H7 (cell line): ENCODE data around the gene DBI. TPM values are rescaled to one million over a fixed set of nuclear protein-coding genes. Genes with fewer than 3 reads are reported as not detected.

Source experiments
- DNase-seq: peaks from one replicate; pipeline ENCODE4 v3.0.0; 2012
- H3K27me3 ChIP-seq: 2 replicates; pipeline ENCODE4 v1.6.0; 2011; ENCODE audit warnings: mild to moderate bottlenecking, low read length; ENCODE audit not compliant: control insufficient read depth, insufficient read depth
- H3K36me3 ChIP-seq: replicated peaks from 2 replicates; pipeline ENCODE4 v1.5.1; 2011; ENCODE audit warnings: low read length; ENCODE audit not compliant: control insufficient read depth, insufficient read depth
- H3K4me3 ChIP-seq: 2 replicates; pipeline ENCODE4 v1.5.1; 2011; ENCODE audit warnings: low read depth, mild to moderate bottlenecking, control low read depth, low read length, moderate library complexity; ENCODE audit not compliant: insufficient read depth
- total RNA-seq: library from RNA; depleted of rRNA; stranded (reverse); fragments of >200 nt; shearing (Covaris generic); gene quantifications from 2 replicates; pipeline ENCODE4 v1.2.3, GENCODE V29; 2014; rRNA removed

DBI gene
- 94.0 and 97.5 TPM in 2 replicates for total RNA-seq

DNA sequence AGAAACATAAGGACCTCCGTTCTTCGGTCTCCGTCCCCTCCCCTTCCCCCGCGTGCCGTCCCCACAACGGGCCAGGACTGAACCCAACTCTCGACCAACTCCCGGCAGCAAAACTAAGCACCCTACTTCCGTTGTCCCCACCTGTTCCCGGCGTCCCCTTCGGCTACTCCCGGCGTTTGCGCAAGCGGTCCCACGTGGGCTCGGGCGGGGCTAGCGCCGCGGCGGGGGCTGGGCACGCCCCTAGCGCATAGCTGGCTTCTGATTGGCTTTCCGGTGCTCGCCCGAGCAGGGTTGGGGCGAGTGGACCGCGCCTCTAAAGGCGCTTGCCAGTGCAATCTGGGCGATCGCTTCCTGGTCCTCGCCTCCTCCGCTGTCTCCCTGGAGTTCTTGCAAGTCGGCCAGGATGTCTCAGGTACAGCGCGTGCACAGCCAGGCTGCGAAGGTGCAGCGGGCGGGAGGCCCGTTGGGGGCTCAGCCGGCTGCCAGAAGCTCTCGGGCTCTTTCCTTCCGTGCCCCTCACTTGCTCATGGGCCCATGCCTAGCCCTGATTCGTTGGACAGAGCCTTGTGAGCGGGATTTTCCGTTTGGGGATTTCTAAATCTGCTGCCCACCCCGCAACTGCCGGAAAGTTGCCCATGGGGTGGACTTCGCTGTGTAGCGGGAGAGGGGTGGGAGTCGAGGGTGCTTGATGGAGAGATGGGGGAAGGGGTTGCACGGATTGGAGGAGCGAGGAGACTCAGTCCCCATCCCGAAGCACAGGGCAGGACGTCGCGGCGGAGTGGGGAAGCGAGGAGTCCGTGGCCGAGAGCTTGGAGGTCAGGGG, at the start of gene DBI, which contains the start of gene C2orf76:
TSS of gene DBI (plus strand) at position 329 of the 823 bp plus-strand sequence. CDS start at position 404, 75 bp downstream.
TSS of gene C2orf76 (minus strand) at position 186 of the 823 bp plus-strand sequence. CDS start 26,875 bp downstream, outside the sequence.
- Histone ChIP-seq H3K27me3 (no peaks in the 10 kb centered on the region), H3K4me3 (peak within 1 kb of the TSS; percentile 92)
- DNase-seq, result peak; percentile 97

DNA sequence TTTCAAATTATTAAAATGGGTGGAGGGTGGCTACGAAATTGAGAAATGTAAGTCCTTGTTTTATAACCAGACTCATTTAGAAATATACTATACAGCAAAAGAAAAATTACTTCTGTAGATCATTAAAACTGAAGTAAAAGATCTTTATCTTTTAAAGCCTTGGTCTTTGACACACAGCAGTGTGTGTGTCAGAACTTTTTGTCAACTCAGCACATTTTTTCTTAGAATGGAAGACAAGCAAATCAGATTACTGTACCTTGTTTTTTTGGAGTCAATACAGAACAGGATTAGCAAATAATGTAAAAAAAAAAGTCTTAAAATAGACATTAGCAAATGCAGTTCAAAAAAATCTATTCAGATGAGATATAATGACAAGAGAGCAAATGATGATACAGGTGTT, 49.2 kb upstream of the DBI start:
- no peak for DNase-seq
- no peaks in the 10 kb centered on the region for H3K36me3 ChIP-seq

More for the DNA sequence above, at the start of gene DBI, which contains the start of gene C2orf76:
- peaks cover 22% of the 10 kb centered on the region for H3K36me3 ChIP-seq

DNA sequence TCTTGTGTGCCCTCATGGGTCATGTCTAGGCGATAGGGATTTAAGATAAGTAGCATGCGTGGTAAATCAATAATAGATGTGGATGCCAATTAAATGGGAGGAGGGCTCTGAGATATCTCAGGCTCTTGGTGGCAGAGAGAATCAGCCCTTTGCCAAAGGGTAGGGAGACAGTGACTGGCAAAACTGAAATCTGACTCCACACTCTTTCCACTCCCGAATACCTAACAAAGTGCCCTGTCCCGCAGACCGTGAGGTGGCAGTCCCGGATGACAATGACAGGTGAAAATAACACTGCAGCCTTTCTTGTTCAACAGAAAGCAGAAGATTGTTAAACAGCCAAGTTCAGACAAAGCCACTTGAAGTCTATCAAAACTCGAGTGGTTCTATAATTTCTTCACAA, 47.2 kb upstream of the DBI start:
- H3K27me3 ChIP-seq, result no peaks in the 10 kb centered on the region
- DNase-seq, result no peak
- no peaks in the 10 kb centered on the region for H3K36me3 ChIP-seq

More for the DNA sequence above, 49.2 kb upstream of the DBI start:
- H3K27me3 ChIP-seq, result no peaks in the 10 kb centered on the region
- no peak overlapping the region for H3K4me3 ChIP-seq

DNA sequence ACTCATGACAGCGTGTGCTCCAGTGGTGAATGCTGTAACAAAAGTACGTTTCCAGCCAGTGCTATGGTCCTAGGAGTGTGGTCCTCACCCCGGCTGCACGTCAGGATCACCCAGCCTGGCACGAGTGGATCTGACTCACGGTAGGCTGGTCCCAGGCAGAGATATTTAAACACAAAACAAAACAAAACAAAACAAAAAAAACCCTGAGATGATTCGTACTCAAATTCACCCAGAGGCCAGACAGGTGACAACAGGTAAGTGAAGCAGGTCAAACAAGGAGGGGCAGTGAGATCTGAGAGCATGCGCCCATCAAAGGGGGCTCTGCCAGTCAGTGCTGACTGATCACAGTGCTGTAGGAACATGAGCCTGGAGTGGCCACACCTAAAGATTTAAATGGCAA, 43.3 kb upstream of the DBI start:
- Histone ChIP-seq H3K27me3 (no peaks in the 10 kb centered on the region), H3K36me3 (no peaks in the 10 kb centered on the region), H3K4me3 (no peak overlapping the region)
- no peak for DNase-seq

More for the DNA sequence above, 47.2 kb upstream of the DBI start:
- H3K4me3 ChIP-seq, result no peak overlapping the region

DNA sequence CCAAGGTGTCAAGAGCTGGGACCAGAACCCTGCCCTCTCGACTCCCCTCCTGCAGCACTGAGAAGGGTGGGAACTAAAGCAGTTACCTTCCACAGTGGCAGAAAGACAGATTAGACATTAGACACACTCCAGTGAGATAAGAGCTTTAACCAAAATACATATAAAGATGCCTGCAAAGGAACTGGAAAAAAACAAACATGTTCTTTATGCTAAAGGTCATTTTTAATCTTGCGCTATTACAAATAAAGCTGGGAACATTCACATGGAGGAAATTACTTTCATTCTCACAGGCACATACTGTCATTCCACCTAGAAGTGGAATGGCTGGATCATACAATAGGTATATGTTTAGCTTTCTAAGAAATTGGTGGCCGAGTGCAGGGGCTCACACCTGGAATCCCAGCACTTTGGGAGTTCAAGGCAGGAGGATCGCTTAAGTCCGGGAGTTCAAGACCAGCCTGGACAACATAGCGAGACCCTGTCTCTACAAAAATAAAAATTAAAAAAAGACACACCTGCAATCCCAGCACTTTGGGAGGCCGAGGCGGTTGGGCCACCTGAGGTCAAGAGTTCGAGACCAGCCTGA, 42.0 kb upstream of the DBI start:
- no peaks in the 10 kb centered on the region for H3K27me3 ChIP-seq
- no peaks in the 10 kb centered on the region for H3K36me3 ChIP-seq
- no peak for DNase-seq

GRCh38 chr2:119326938-119327337, 39.8 kb upstream of the DBI start:
- H3K4me3 ChIP-seq, result no peak overlapping the region
- no peaks in the 10 kb centered on the region for H3K36me3 ChIP-seq
- DNase-seq, result no peak
- no peaks in the 10 kb centered on the region for H3K27me3 ChIP-seq

More for the DNA sequence above, 42.0 kb upstream of the DBI start:
- no peak overlapping the region for H3K4me3 ChIP-seq

GRCh38 chr2:119327431-119327830, 39.3 kb upstream of the DBI start:
- DNase-seq, result no peak
- no peaks in the 10 kb centered on the region for H3K36me3 ChIP-seq
- no peak overlapping the region for H3K4me3 ChIP-seq
- no peaks in the 10 kb centered on the region for H3K27me3 ChIP-seq

DNA sequence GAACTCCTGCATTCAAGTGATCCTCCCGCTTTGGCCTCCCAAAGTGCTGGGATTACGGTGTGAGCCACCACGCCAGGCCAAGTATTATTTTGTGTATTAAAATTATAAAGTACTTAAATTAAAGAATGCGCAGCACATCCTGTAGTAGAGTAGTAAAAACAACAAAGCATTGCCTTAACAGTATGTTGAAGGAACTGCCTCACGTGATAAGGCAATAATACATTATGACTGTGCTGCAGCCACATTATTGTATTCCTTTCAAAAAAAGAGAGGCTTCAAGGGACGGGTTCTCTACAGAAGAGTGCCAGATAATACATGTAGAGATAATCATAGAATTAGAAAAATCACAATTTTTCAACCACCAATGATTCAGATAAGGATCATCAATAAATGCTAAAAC, 33.8 kb upstream of the DBI start:
- no peaks in the 10 kb centered on the region for H3K27me3 ChIP-seq

GRCh38 chr2:119333360-119333759, 33.4 kb upstream of the DBI start:
- no peaks in the 10 kb centered on the region for H3K27me3 ChIP-seq
- DNase-seq, result no peak
- no peak overlapping the region for H3K4me3 ChIP-seq
- no peaks in the 10 kb centered on the region for H3K36me3 ChIP-seq

More for the DNA sequence above, 33.8 kb upstream of the DBI start:
- H3K4me3 ChIP-seq, result no peak overlapping the region
- H3K36me3 ChIP-seq, result no peaks in the 10 kb centered on the region
- DNase-seq, result no peak

- Histone ChIP-seq H3K36me3 (no peaks in the 10 kb centered on the region), H3K4me3 (no peak overlapping the region), H3K27me3 (no peaks in the 10 kb centered on the region)
- no peak for DNase-seq
These were observed 32.9 kb upstream of the DBI start for GRCh38 chr2:119333833-119334232.

DNA sequence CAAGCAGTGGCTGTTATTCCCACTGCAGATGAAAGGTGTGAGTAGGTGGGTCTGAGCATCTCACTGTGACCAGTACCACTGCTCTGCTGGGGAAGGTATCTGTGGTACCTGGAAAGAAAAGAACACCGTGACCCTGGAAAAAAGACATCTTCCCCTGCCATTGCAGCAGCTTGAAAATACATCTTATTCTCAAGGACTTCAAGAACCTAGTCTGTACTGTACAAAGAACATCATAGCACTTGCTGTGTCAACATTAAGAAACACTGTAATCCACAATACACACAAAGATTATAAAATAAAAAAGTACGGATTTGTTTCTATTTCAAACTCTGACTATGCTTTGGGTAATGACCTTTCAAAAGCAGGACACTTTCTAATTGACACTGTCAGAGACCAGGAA, 29.0 kb upstream of the DBI start:
- no peak overlapping the region for H3K4me3 ChIP-seq
- no peaks in the 10 kb centered on the region for H3K27me3 ChIP-seq
- DNase-seq, result no peak
- no peaks in the 10 kb centered on the region for H3K36me3 ChIP-seq

- no peak overlapping the region for H3K4me3 ChIP-seq
- no peaks in the 10 kb centered on the region for H3K27me3 ChIP-seq
- no peak for DNase-seq
These were observed 28.5 kb upstream of the DBI start for GRCh38 chr2:119338272-119338671.

DNA sequence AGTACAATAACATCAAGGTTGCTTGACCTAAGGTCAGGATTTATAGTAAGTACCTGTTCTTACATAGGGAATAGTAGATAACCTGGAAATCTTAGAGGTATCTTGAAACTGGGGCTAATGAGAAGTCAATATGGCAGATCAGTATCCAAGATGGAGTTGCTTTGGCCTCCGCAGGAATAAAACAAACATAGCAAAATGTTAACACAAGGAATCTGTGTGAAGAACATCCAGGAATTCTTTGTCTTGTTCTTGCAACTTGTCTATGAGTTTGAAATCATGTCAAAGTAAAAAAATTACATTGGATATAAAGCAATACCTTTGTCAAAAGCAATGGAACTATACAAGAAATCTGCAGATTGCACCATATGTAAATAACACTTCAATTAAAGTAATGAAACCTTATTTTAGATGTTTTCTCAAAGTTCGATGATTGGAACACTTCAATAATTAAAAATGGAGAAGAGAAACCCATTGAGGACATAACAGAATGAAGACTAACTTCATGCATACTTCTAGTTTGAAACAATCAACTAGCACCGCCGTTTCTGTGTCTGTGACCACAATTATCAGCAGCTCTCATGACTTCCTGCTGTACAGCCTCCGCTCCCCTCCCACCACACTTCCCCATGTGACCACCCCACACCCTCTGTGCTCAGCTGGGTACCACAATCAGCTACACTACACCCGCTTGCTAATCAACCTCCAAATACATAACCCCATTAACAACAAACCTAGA, 27.8 kb upstream of the DBI start:
- Histone ChIP-seq H3K27me3 (no peaks in the 10 kb centered on the region), H3K4me3 (no peak overlapping the region), H3K36me3 (no peaks in the 10 kb centered on the region)
- DNase-seq, result no peak

More at GRCh38 chr2:119338272-119338671, 28.5 kb upstream of the DBI start:
- no peaks in the 10 kb centered on the region for H3K36me3 ChIP-seq

DNA sequence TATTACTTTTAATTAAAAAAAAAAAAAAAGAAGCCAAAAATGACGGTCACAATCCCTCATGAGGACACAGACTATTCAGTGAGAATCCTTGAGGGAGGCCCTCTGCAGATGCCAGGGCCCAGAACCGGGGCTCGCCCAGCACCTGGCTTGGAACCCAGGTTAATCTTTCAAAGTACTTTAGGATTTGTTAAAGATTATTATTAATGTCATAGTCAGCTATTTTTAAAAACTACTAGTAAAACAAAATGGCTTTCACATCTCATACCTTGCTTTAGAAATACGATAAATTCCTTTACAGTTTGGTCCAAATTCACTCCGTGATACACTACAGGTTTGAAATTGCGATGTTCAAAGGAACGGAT, 27.2 kb upstream of the DBI start:
- Histone ChIP-seq H3K36me3 (no peaks in the 10 kb centered on the region), H3K4me3 (no peak overlapping the region), H3K27me3 (no peaks in the 10 kb centered on the region)
- no peak for DNase-seq
